Prostate gland (tissue), 2 donors: ENCODE data around the gene CALHM1.

Experiments
- CTCF ChIP-seq, 4 experiments: fragments of 200-600 bp in 2 of 4; fragments of 450-650 bp in 2 of 4; sonication (generic) in 2 of 4; IDR thresholded peaks; 1 replicate in 3 of 4; 2 replicates in 1 of 4; pipeline ENCODE4 v1.5.1; 2016 to 2019; ENCODE audit warnings: antibody characterized with exemption in 4 of 4, mild to moderate bottlenecking in 2 of 4, moderate library complexity in 2 of 4
- POLR2A ChIP-seq: fragments of 450-650 bp; IDR thresholded peaks from one replicate; pipeline ENCODE4 v1.6.1; 2016; ENCODE audit warnings: antibody characterized with exemption, mild to moderate bottlenecking
- POLR2AphosphoS5 ChIP-seq: sonication (generic); formaldehyde crosslinking; IDR thresholded peaks from one replicate; pipeline ENCODE4 v1.6.1; 2017; ENCODE audit warnings: antibody characterized with exemption

GRCh38 chr10:103472005-103472404 lies 13.3 kb upstream of the CALHM1 start:
- no peak for TF ChIP-seq POLR2A
- TF ChIP-seq CTCF (IDR thresholded peaks at IDR 0.05), result no peak
- no peak for TF ChIP-seq POLR2AphosphoS5
